AG04449 (cell line): ENCODE measurements around the gene HTR4.

ENCODE experiments used
- CTCF ChIA-PET: fragments of 350-600 bp; formaldehyde crosslinking; extraction: SDS; loops from one replicate; lab custom pipeline; 2021; ENCODE audit warnings: antibody characterized with exemption; lab: Yijun Ruan, JAX
- POLR2A ChIA-PET: fragments of 400-600, 350-600 bp; formaldehyde crosslinking; extraction: SDS; loops from one replicate; lab custom pipeline; 2020; ENCODE audit warnings: antibody characterized with exemption, inconsistent platforms; lab: Yijun Ruan, JAX
- DNase-seq: peaks from one replicate; pipeline ENCODE4 v3.0.0-alpha.2; 2010; ENCODE audit warnings: low read depth, low spot score
- H3K4me3 ChIP-seq: 2 replicates; pipeline ENCODE4 v1.5.1; 2011; ENCODE audit warnings: low read depth, mild to moderate bottlenecking, control low read depth, low read length
- CTCF ChIP-seq: IDR thresholded peaks from one replicate; pipeline ENCODE4 v1.5.1; 2011; ENCODE audit warnings: mild to moderate bottlenecking, moderate library complexity, low read length, control low read depth, inconsistent platforms; ENCODE audit not compliant: insufficient read depth; ENCODE audit errors: missing control alignments

HTR4 gene

GRCh38 chr5:148511810-148512347, 142.4 kb downstream of the HTR4 start:
- no peak for TF ChIP-seq CTCF
- no peak for DNase-seq
- no peak overlapping the region for H3K4me3 ChIP-seq
- ChIA-PET POLR2A (no interaction called here), CTCF (no interaction called here)

- CTCF ChIA-PET = no interaction called here
- no peak overlapping the region for H3K4me3 ChIP-seq
- POLR2A ChIA-PET = no interaction called here
- no peak for TF ChIP-seq CTCF
- no peak for DNase-seq
Observed at GRCh38 chr5:148509893-148510292, 144.4 kb downstream of the HTR4 start.

GRCh38 chr5:148507648-148508047, 146.7 kb downstream of the HTR4 start:
- ChIA-PET POLR2A (no interaction called here), CTCF (interaction anchor here (1.0 kb wide), 1 partner anchor 9 kb away, joined by 3 read pairs; no protein-coding TSS in a partner anchor)
- TF ChIP-seq CTCF = no peak
- DNase-seq = no peak
- no peak overlapping the region for H3K4me3 ChIP-seq

- H3K4me3 ChIP-seq = no peak overlapping the region
- ChIA-PET CTCF (interaction anchor here (0.6 to 1.0 kb wide), 2 partner anchors 8 to 16 kb away, joined by 3 read pairs; no protein-coding TSS in a partner anchor), POLR2A (no interaction called here)
- no peak for TF ChIP-seq CTCF
- no peak for DNase-seq
Observed at GRCh38 chr5:148499452-148499851, 154.9 kb downstream of the HTR4 start.

- ChIA-PET CTCF (no interaction called here), POLR2A (no interaction called here)
- no peak for TF ChIP-seq CTCF
- no peak overlapping the region for H3K4me3 ChIP-seq
- no peak for DNase-seq
Observed at GRCh38 chr5:148497757-148498156, 156.6 kb downstream of the HTR4 start.

GRCh38 chr5:148492351-148492750, 162.0 kb downstream of the HTR4 start:
- CTCF ChIA-PET = interaction anchor here (2.0 kb wide), 1 partner anchor 10 kb away, joined by 7 read pairs; no protein-coding TSS in a partner anchor
- TF ChIP-seq CTCF = no peak
- no peak overlapping the region for H3K4me3 ChIP-seq
- no peak for DNase-seq
- POLR2A ChIA-PET = no interaction called here
